Germinal center (tissue), 1 donor: ENCODE results near the gene GAB2.

Experiments
- DNase-seq: peaks from one replicate; pipeline ENCODE4 v3.0.0; 2012; ENCODE audit warnings: mixed read lengths, low spot score

Gene GAB2

GRCh38 chr11:78220218-78221157, 197.1 kb downstream of the GAB2 start:
- DNase-seq: no peak

- no peak for DNase-seq
Observed at GRCh38 chr11:78219493-78220217, 198.0 kb downstream of the GAB2 start.

GRCh38 chr11:78218707-78219492, 198.7 kb downstream of the GAB2 start:
- no peak for DNase-seq

- DNase-seq: no peak
Observed at GRCh38 chr11:78217650-78218541, 199.7 kb downstream of the GAB2 start.

GRCh38 chr11:78216571-78217287, 200.9 kb downstream of the GAB2 start:
- no peak for DNase-seq

GRCh38 chr11:78216021-78216420, 201.6 kb downstream of the GAB2 start:
- DNase-seq: no peak

GRCh38 chr11:78214331-78215194, 203.1 kb downstream of the GAB2 start:
- no peak for DNase-seq

- DNase-seq: no peak
Observed at GRCh38 chr11:78213526-78214330, 203.9 kb downstream of the GAB2 start.

- DNase-seq: no peak
Observed at GRCh38 chr11:78212586-78213371, 204.8 kb downstream of the GAB2 start.

GRCh38 chr11:78211565-78211964, 206.1 kb downstream of the GAB2 start:
- no peak for DNase-seq

- DNase-seq: no peak
Observed at GRCh38 chr11:78210000-78210608, 207.5 kb downstream of the GAB2 start.

- no peak for DNase-seq
Observed at GRCh38 chr11:78209478-78209877, 208.1 kb downstream of the GAB2 start.

GRCh38 chr11:78208257-78209165, 209.1 kb downstream of the GAB2 start:
- no peak for DNase-seq

GRCh38 chr11:78207532-78208256, 209.9 kb downstream of the GAB2 start:
- no peak for DNase-seq

GRCh38 chr11:78205691-78206090, 211.9 kb downstream of the GAB2 start:
- no peak for DNase-seq

GRCh38 chr11:78205256-78205655, 212.4 kb downstream of the GAB2 start:
- no peak for DNase-seq
